SK-N-SH (cell line): Measurements from ENCODE around the gene NPAS3.

ENCODE experiments used
- CTCF ChIP-seq: fragments of 200-600 bp; sonication (generic); IDR thresholded peaks from 2 replicates; pipeline ENCODE4 v1.6.1; 2017; ENCODE audit warnings: antibody characterized with exemption, mild to moderate bottlenecking, moderate library complexity
- RXRA ChIP-seq: IDR thresholded peaks from 2 replicates; pipeline ENCODE4 v1.4.0; 2012; ENCODE audit warnings: low read depth, mild to moderate bottlenecking, borderline replicate concordance
- SIN3A ChIP-seq: IDR thresholded peaks from 2 replicates; pipeline ENCODE4 v1.6.1; 2012; ENCODE audit warnings: low read depth, mild to moderate bottlenecking, low read length, moderate library complexity, borderline replicate concordance
- TEAD4 ChIP-seq: IDR thresholded peaks from 2 replicates; pipeline ENCODE4 v1.4.0; 2012; ENCODE audit warnings: mild to moderate bottlenecking, borderline replicate concordance; ENCODE audit not compliant: insufficient read depth
- YY1 ChIP-seq: IDR thresholded peaks from 2 replicates; pipeline ENCODE4 v1.4.0; 2012; ENCODE audit warnings: low read depth, mild to moderate bottlenecking
- TF ChIP-seq, protein P1 (sequence below): IDR thresholded peaks from 2 replicates; pipeline ENCODE4 v1.6.1; 2012; ENCODE audit warnings: mild to moderate bottlenecking, low read depth, low read length, moderate library complexity

- TF ChIP-seq, protein P1, sequence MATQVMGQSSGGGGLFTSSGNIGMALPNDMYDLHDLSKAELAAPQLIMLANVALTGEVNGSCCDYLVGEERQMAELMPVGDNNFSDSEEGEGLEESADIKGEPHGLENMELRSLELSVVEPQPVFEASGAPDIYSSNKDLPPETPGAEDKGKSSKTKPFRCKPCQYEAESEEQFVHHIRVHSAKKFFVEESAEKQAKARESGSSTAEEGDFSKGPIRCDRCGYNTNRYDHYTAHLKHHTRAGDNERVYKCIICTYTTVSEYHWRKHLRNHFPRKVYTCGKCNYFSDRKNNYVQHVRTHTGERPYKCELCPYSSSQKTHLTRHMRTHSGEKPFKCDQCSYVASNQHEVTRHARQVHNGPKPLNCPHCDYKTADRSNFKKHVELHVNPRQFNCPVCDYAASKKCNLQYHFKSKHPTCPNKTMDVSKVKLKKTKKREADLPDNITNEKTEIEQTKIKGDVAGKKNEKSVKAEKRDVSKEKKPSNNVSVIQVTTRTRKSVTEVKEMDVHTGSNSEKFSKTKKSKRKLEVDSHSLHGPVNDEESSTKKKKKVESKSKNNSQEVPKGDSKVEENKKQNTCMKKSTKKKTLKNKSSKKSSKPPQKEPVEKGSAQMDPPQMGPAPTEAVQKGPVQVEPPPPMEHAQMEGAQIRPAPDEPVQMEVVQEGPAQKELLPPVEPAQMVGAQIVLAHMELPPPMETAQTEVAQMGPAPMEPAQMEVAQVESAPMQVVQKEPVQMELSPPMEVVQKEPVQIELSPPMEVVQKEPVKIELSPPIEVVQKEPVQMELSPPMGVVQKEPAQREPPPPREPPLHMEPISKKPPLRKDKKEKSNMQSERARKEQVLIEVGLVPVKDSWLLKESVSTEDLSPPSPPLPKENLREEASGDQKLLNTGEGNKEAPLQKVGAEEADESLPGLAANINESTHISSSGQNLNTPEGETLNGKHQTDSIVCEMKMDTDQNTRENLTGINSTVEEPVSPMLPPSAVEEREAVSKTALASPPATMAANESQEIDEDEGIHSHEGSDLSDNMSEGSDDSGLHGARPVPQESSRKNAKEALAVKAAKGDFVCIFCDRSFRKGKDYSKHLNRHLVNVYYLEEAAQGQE: no peak
- TF ChIP-seq YY1: no peak
- TF ChIP-seq TEAD4: no peak
- TF ChIP-seq CTCF: no peak
- no peak for TF ChIP-seq RXRA
- no peak for TF ChIP-seq SIN3A
These were observed 913.3 kb downstream of the NPAS3 start for GRCh38 chr14:33851931-33852330.
